Measurements from ENCODE around the gene RFFL.

- TF ChIP-seq CTCF (IDR thresholded peaks at IDR 0.05), result no peak
- TF ChIP-seq POLR2A (IDR thresholded peaks at IDR 0.05), result no peak
Measured at GRCh38 chr17:35081638-35082037, 18.1 kb upstream of the RFFL start.
